GM12874 (cell line): ENCODE measurements around the gene RAB6C.
"Not testable (repeated sequence)": the region's sequence is repeated elsewhere in the genome, so short reads cannot be mapped to it uniquely, and the experiment has no call there.

ENCODE experiments used
- CTCF ChIP-seq: IDR thresholded peaks from 2 replicates; pipeline ENCODE4 v1.5.1; 2011; ENCODE audit warnings: low read depth, mild to moderate bottlenecking, control low read depth, low read length, moderate library complexity; ENCODE audit not compliant: insufficient read depth

The RAB6C gene

GRCh38 chr2:129979629-129980155 lies at the start of gene RAB6C:
Gene RAB6C, plus strand, starts transcription at chr2:129979666. Its CDS starts 450 bp downstream, at chr2:129980116.
- not testable (repeated sequence) for TF ChIP-seq CTCF

DNA sequence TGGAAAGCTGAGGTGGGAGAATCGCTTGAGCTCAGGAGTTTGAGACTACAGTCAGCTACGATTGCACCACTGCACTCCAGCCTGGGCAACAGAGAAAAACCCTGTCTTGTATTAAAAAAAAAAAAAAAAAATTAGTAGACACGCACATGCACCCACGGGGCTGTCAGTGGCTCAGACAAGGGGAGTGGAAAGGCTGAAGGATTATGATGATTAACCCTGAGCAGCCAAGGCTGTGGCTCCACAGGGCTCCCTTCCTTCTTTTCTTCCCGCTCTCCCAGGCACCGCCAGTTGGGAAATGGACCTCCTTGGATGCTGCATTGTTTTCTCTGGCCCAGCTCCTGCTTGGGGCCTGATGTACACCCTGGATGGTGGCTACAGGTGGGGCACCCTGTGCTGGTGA lies 49.0 kb upstream of the RAB6C start:
- TF ChIP-seq CTCF: no peak

DNA sequence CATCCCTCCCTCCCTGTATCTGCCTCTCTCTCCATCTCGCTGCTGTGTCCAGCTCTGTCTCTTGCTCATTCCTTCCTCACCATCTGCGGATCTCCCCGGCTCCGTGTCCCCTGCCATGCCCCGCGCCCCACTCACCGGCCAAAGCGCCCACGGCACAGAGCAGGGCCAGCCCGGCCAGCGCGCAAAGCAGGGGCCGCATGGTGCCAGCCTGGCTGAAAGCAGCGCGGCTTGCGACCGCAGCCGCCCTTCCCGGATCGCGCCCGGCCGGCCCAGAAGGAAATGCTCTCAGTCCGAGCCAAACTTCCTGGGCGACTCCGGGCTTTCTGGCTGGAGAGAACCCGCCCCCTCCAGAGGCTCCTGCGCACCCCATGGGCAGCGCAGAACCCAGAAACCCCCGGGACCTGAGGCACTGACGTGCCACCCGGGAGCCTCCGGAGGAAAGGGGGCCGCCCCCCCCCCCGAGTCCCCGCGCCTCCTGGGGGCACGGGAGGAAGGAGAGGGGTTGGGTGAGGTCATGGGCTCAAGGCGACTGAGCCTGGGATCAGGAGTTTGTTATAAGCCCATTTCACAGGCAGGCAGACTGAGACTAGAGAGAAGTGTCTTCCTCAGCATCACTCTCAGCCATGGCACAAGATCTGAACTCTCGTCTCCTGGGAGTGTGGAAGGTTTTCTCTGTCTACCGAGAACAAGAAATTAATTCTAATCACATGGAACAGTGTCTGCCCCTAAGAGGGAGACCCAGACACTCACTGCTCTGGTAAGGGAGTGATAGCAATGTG lies 45.2 kb upstream of the RAB6C start:
- TF ChIP-seq CTCF: no peak

GRCh38 chr2:129935118-129935517 lies 44.3 kb upstream of the RAB6C start:
- TF ChIP-seq CTCF: no peak

- TF ChIP-seq CTCF: no peak
Measured at GRCh38 chr2:129936334-129936934, 43.0 kb upstream of the RAB6C start.

DNA sequence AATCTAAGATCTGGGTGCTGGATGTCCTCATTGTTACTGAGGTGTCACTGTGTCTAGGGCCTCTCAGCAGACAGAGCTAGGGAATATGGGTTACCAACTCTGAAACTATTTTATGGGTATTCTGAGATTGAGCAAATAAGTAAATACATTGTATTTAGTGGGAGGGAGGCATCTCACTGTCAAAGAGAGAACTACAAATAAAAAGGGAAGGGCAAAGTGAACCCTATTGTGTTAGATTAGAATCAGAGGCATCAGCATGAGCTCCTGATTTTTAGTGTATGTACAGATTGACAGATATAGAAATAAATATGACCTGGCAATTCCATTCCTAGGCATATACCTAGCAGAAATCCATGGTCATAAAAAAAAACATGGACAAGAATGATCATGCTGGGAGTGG lies 33.9 kb upstream of the RAB6C start:
- no peak for TF ChIP-seq CTCF

- TF ChIP-seq CTCF: no peak
Measured at GRCh38 chr2:129957891-129958290, 21.6 kb upstream of the RAB6C start.
